ENCODE results near the gene GATAD2A.

GRCh38 chr19:19466201-19466600 is 60.7 kb downstream of the GATAD2A start:
- TF ChIP-seq CTCF (IDR thresholded peaks at IDR 0.05; ENCODE audit: borderline replicate concordance, extremely low read depth, low read length, poor library complexity, severe bottlenecking) = no peak
- no peak for TF ChIP-seq EZH2 (IDR thresholded peaks at IDR 0.05; ENCODE audit: borderline replicate concordance, low read depth, low read length, severe bottlenecking)

Measured in DND-41 (cell line).